Caco-2 (cell line): ENCODE measurements around the gene DHDDS. TPM values are rescaled to one million over a fixed set of nuclear protein-coding genes. Genes with fewer than 3 reads are reported as not detected.

ENCODE experiments used
- BruUV-seq: library from RNA; stranded (reverse); fragments of 400-500 nt; replicated peaks from 2 replicates; lab custom pipeline; 2021; lab: Mats Ljungman, UMichigan
- CTCF ChIA-PET: fragments of 300-600 bp; sonication (Branson Sonifier 250); formaldehyde crosslinking; loops from one replicate; lab custom pipeline; 2022; ENCODE audit warnings: antibody characterized with exemption; lab: Charles Lee
- POLR2A ChIA-PET: fragments of 300-600 bp; sonication (Branson Sonifier 250); formaldehyde crosslinking; loops from one replicate; lab custom pipeline; 2022; ENCODE audit warnings: antibody characterized with exemption; lab: Charles Lee
- DNase-seq, 2 experiments: peaks; one replicate each; pipeline versions ENCODE4 v3.0.0 to v3.0.0-alpha.2; 2020 to 2022
- H3K27me3 ChIP-seq: replicated peaks from 2 replicates; pipeline ENCODE4 v1.6.0; 2011; ENCODE audit warnings: low read length; ENCODE audit not compliant: control insufficient read depth, insufficient read depth
- H3K36me3 ChIP-seq: 2 replicates; pipeline ENCODE4 v1.5.1; 2011; ENCODE audit warnings: low read length; ENCODE audit not compliant: control insufficient read depth, insufficient read depth
- H3K4me1 ChIP-seq: fragments of 250-450 bp; sonication (Bioruptor Pico); 2 replicates; pipeline ENCODE4 v1.5.1; 2020; ENCODE audit warnings: mild to moderate bottlenecking
- H3K4me3 ChIP-seq: 2 replicates; pipeline ENCODE4 v1.5.1; 2011; ENCODE audit warnings: low read depth, mild to moderate bottlenecking, control low read depth, low read length
- H3K9me3 ChIP-seq: fragments of 250-450 bp; sonication (Bioruptor Pico); 2 replicates; pipeline ENCODE4 v1.5.1; 2020; ENCODE audit warnings: mild to moderate bottlenecking, moderate library complexity
- H3K27ac Mint-ChIP-seq: one replicate; pipeline ENCODE4 v1.8.0; 2022; ENCODE audit warnings: mixed read lengths; ENCODE audit not compliant: unreplicated experiment
- H3K27me3 Mint-ChIP-seq: one replicate; pipeline ENCODE4 v1.8.0; 2022; ENCODE audit warnings: mixed read lengths; ENCODE audit not compliant: insufficient read depth, unreplicated experiment
- H3K36me3 Mint-ChIP-seq: one replicate; pipeline ENCODE4 v1.8.0; 2022; ENCODE audit warnings: mild to moderate bottlenecking, mixed read lengths; ENCODE audit not compliant: insufficient read depth, unreplicated experiment
- H3K4me1 Mint-ChIP-seq: one replicate; pipeline ENCODE4 v1.8.0; 2022; ENCODE audit warnings: low read depth, mixed read lengths; ENCODE audit not compliant: unreplicated experiment
- H3K4me3 Mint-ChIP-seq: one replicate; pipeline ENCODE4 v1.8.0; 2022; ENCODE audit warnings: mild to moderate bottlenecking, moderate library complexity, mixed read lengths; ENCODE audit not compliant: unreplicated experiment
- H3K9me3 Mint-ChIP-seq: one replicate; pipeline ENCODE4 v1.8.0; 2022; ENCODE audit warnings: mixed read lengths; ENCODE audit not compliant: unreplicated experiment
- CTCF ChIP-seq, 2 experiments: fragments of 200-600 bp in 1 of 2; IDR thresholded peaks; 1 replicate in 1 of 2; 2 replicates in 1 of 2; pipeline versions ENCODE4 v1.5.1 to v1.8.0; 2011 to 2022; ENCODE audit warnings: antibody characterized with exemption in 1 of 2, control low read depth in 1 of 2, inconsistent platforms in 1 of 2, low read depth in 1 of 2, low read length in 1 of 2, mild to moderate bottlenecking in 1 of 2, moderate library complexity in 1 of 2; ENCODE audit not compliant: insufficient read depth in 1 of 2, severe bottlenecking in 1 of 2, unreplicated experiment in 1 of 2
- intact Hi-C: fragments of 100-400 bp; cut with micrococcal nuclease; formaldehyde crosslinking; loops from one replicate; pipeline ENCODE4 v1.10.0; 2022; ENCODE audit not compliant: unreplicated experiment
- total RNA-seq: library from RNA; stranded (reverse); gene quantifications from 2 replicates; pipeline ENCODE4 v1.2.3, GENCODE V29; 2022

The DHDDS gene
- total RNA-seq, 1 experiment from 2014 or later = 55.6 TPM

GRCh38 chr1:26474818-26475217 lies 42.7 kb downstream of the DHDDS start:
- H3K36me3 ChIP-seq = peaks cover 3% of the 10 kb centered on the region
- ChIA-PET POLR2A (interaction anchor here (0.7 kb wide), 1 partner anchor 373 kb away, joined by 3 read pairs; no protein-coding TSS in a partner anchor), CTCF (no interaction called here)
- H3K4me3 ChIP-seq = no peak overlapping the region
- no peaks in the 10 kb centered on the region for H3K27me3 ChIP-seq
- no peak for TF ChIP-seq CTCF (IDR thresholded peaks at IDR 0.05; ENCODE audit: insufficient read depth in 1 of 2, low read depth in 1 of 2, low read length in 1 of 2, severe bottlenecking in 1 of 2, unreplicated experiment in 1 of 2)
- intact Hi-C loops = loop anchor here (5.0 kb wide), 1 partner anchor 123 kb away; the partner anchor contains the start of gene CRYBG2
- DNase-seq = no peak
- H3K4me3 Mint-ChIP-seq = peak overlapping the region; percentile 80
- H3K9me3 ChIP-seq = no peaks in the 10 kb centered on the region
- peaks cover 12% of the 10 kb centered on the region for H3K4me1 Mint-ChIP-seq
- peaks cover 15% of the 10 kb centered on the region for H3K4me1 ChIP-seq
- H3K27ac Mint-ChIP-seq = no peak overlapping the region
- no TSS peak for BruUV-seq
- no peaks in the 10 kb centered on the region for H3K27me3 Mint-ChIP-seq
- H3K9me3 Mint-ChIP-seq = no peaks in the 10 kb centered on the region
- H3K36me3 Mint-ChIP-seq = peaks cover 90% of the 10 kb centered on the region

- ChIA-PET POLR2A (no interaction called here), CTCF (no interaction called here)
- H3K27ac Mint-ChIP-seq = no peak overlapping the region
- no peak overlapping the region for H3K4me3 Mint-ChIP-seq
- intact Hi-C loops = no loop called here
- BruUV-seq = no TSS peak
- H3K4me1 Mint-ChIP-seq = peaks cover under 1% of the 10 kb centered on the region
- no peaks in the 10 kb centered on the region for H3K9me3 ChIP-seq
- no peak overlapping the region for H3K4me3 ChIP-seq
- H3K27me3 ChIP-seq = no peaks in the 10 kb centered on the region
- no peak for TF ChIP-seq CTCF (IDR thresholded peaks at IDR 0.05; ENCODE audit: insufficient read depth in 1 of 2, low read depth in 1 of 2, low read length in 1 of 2, severe bottlenecking in 1 of 2, unreplicated experiment in 1 of 2)
- no peak for DNase-seq
- peaks cover 3% of the 10 kb centered on the region for H3K36me3 ChIP-seq
- no peaks in the 10 kb centered on the region for H3K9me3 Mint-ChIP-seq
- H3K4me1 ChIP-seq = peaks cover 15% of the 10 kb centered on the region
- H3K27me3 Mint-ChIP-seq = no peaks in the 10 kb centered on the region
- peaks cover 92% of the 10 kb centered on the region for H3K36me3 Mint-ChIP-seq
These were observed 43.9 kb downstream of the DHDDS start for GRCh38 chr1:26475989-26476388.

GRCh38 chr1:26476958-26477357 lies 44.8 kb downstream of the DHDDS start:
- Histone ChIP-seq H3K27me3 (no peaks in the 10 kb centered on the region), H3K4me1 (peaks cover 15% of the 10 kb centered on the region), H3K9me3 (no peaks in the 10 kb centered on the region), H3K36me3 (peaks cover 3% of the 10 kb centered on the region), H3K4me3 (no peak overlapping the region)
- H3K27ac Mint-ChIP-seq = no peak overlapping the region
- ChIA-PET POLR2A (no interaction called here), CTCF (no interaction called here)
- no peak overlapping the region for H3K4me3 Mint-ChIP-seq
- intact Hi-C loops = no loop called here
- TF ChIP-seq CTCF (IDR thresholded peaks at IDR 0.05; ENCODE audit: insufficient read depth in 1 of 2, low read depth in 1 of 2, low read length in 1 of 2, severe bottlenecking in 1 of 2, unreplicated experiment in 1 of 2) = no peak
- H3K27me3 Mint-ChIP-seq = no peaks in the 10 kb centered on the region
- no peak for DNase-seq
- no peaks in the 10 kb centered on the region for H3K9me3 Mint-ChIP-seq
- no TSS peak for BruUV-seq
- no peaks in the 10 kb centered on the region for H3K4me1 Mint-ChIP-seq
- H3K36me3 Mint-ChIP-seq = peaks cover 90% of the 10 kb centered on the region
